ENCODE measurements around the gene TIFAB.

TIFAB gene

DNA sequence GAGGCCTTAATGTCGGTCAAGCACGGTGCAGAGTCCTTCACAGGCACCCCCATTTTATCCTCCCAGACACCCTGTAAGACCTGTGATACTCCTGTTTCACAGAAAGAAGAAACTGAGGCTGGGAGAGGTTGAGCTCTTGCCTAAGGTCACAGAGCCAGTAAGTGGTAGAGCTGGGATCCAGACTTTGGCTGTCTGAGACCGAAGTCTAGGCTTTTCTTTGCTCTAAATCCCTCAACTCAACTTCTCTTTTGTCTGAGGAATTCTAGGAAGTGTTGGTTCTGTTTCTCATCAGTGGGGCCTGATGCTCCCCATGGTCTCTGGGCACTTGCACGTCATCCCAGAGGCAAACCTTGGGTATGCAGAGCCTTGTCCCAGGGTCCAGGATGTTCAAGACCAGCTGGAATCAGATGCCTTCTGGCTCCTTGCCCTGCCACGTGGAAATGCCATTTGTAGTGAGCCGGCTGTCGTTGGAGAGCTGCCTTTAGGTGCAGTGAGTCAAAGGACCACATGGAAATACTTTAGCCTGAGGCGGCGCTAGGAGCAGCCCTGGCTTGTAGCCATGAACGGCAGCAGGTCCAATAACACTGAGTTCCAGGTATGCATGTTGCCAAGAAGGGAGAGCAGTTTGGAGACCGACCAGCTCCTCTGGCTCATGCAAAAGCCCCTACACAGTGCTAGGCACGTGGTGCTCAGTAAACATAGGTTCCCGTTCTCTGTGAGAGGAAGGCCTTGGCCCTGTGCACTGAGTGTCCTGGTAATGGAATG, 14.2 kb downstream of the TIFAB start:
- FAIRE-seq (no peak), DNase-seq (ENCODE audit: insufficient read length, low spot score) (no peak)
- TF ChIP-seq, protein P1, sequence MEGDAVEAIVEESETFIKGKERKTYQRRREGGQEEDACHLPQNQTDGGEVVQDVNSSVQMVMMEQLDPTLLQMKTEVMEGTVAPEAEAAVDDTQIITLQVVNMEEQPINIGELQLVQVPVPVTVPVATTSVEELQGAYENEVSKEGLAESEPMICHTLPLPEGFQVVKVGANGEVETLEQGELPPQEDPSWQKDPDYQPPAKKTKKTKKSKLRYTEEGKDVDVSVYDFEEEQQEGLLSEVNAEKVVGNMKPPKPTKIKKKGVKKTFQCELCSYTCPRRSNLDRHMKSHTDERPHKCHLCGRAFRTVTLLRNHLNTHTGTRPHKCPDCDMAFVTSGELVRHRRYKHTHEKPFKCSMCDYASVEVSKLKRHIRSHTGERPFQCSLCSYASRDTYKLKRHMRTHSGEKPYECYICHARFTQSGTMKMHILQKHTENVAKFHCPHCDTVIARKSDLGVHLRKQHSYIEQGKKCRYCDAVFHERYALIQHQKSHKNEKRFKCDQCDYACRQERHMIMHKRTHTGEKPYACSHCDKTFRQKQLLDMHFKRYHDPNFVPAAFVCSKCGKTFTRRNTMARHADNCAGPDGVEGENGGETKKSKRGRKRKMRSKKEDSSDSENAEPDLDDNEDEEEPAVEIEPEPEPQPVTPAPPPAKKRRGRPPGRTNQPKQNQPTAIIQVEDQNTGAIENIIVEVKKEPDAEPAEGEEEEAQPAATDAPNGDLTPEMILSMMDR (IDR thresholded peaks at IDR 0.05; ENCODE audit: insufficient read depth, missing control alignments): no peak

DNA sequence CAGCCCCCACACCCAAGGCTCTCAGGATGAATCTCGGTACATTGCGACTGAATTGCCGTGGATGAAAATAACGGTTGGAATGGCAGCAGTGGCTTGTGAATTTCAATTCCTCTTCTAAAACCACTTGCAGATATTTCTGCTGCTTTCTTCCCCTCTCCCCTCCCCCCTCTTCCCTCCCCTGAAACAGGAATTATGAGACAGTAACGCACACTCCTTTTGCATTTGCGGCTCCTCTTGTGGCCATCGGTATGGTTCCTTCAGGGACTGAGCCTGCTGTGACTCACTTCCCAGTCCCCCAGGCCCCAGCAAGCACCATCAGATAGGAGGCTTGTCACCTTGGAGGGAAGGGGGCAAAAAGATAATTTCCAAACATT, 14.7 kb downstream of the TIFAB start:
- TF ChIP-seq, protein P1 (IDR thresholded peaks at IDR 0.05; ENCODE audit: insufficient read depth, missing control alignments): no peak
- FAIRE-seq (no peak), DNase-seq (ENCODE audit: insufficient read length, low spot score) (no peak)

DNA sequence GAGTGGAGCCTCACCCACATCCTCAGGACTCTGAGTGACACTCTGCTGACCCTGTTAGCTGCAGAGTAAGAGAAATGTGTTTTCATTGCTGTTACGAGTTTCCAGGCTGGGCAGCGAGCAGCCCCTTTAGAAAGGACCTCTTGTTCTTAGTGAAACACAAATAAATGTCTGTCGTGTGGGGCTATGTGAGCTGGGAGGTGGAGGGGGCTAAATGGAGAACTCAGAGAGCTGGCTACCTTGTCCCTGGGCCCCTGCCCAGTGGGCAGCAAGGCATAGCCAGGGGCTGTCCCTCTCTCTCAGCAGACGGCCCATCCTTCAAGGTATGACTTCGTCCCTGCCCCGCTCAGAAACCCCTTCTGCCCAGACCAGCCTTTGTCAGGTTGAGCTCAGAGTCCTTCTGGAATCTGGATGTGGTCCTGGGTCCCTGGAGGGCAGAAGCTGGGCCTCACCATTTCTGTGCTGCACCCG, 15.2 kb downstream of the TIFAB start:
- FAIRE-seq (no peak), DNase-seq (ENCODE audit: insufficient read length, low spot score) (no peak)
- TF ChIP-seq, protein P1 (IDR thresholded peaks at IDR 0.05; ENCODE audit: insufficient read depth, missing control alignments): no peak

DNA sequence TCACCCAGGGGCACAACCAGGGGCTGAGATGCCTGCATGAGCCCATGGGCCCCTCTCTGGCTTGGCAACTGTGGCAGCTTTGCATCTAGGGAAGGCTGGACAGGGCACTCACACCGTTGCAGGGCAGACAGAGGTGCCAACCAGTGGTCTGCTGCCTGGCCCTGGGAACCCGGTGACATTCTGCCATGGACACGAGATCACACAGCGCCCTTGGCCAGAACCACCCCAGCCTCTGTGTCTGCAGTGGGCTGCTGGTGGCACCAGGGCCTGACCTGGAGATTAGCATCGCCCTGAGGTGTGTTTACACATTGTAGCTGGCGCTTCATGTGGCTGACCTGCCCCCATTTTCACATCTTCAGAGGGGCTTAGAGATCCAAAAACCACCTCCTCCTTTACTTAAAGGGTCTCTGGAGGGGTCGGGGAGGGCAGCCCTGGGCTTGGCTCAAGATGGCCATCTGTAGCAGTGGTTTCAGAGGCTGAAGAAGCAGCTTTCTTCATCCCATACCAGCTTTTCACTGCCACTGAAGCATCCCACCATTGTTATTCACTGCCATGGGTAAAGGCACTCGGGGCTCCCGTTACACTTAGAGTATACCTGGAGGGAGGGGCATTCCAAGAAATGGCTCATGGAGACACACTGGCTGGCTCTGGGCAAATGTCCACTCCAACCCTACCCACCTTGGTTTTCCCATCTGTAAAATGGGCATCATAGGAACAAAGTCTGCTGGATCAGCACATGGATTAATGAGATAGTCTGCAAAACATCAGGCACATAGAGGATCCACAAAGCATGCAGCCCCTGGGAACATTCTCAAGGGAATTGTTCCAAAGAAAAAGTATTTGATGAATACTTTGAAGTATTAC, 16.5 kb downstream of the TIFAB start:
- DNase-seq (ENCODE audit: insufficient read length, low spot score) (no peak), FAIRE-seq (no peak)
- TF ChIP-seq, protein P1 (IDR thresholded peaks at IDR 0.05; ENCODE audit: insufficient read depth, missing control alignments): no peak

DNA sequence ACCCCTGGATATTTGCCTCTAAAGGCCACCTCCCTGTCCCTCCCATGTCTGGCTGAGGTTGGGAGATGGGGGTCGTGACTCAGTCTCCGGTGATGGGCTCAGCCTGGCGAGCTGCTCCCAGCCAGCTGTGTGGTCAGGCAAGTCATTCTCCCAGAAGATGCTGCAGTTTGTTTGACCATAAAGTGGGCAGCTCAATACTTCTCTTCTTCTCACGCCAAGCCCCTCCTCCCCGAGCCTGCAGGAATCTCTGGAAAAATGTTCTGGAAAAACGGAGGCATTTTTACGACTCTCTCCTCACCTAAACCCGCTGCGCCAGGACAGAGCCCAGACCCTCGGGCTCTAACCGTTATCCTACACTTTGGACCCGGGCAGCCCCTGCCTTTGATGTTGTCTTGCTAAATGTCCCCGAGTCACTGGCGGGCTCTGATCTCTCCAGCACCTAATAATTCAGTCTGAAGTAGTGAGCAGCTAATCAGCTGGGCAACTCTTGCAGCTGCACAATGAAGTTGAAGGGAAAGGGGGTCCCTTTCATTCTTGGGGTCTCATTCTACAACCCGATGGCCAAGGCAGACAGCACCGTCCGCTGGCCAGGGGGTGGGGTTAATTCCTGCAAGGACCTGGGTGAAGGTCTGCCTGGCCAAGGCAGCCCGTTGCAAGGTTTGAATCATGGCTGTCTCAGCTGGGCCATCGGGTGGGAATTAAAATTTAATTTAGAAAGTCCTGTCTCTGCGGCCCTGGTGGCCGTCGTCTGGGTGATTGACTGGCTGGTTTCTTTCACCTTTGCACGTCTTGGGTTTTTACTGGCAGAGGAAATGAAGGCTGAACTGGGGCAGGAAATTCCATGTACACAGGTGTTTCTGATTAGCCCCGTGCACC, 17.3 kb downstream of the TIFAB start:
- DNase-seq (ENCODE audit: insufficient read length, low spot score): no peak
- no peak for FAIRE-seq
- TF ChIP-seq, protein P1 (IDR thresholded peaks at IDR 0.05; ENCODE audit: insufficient read depth, missing control alignments): no peak

DNA sequence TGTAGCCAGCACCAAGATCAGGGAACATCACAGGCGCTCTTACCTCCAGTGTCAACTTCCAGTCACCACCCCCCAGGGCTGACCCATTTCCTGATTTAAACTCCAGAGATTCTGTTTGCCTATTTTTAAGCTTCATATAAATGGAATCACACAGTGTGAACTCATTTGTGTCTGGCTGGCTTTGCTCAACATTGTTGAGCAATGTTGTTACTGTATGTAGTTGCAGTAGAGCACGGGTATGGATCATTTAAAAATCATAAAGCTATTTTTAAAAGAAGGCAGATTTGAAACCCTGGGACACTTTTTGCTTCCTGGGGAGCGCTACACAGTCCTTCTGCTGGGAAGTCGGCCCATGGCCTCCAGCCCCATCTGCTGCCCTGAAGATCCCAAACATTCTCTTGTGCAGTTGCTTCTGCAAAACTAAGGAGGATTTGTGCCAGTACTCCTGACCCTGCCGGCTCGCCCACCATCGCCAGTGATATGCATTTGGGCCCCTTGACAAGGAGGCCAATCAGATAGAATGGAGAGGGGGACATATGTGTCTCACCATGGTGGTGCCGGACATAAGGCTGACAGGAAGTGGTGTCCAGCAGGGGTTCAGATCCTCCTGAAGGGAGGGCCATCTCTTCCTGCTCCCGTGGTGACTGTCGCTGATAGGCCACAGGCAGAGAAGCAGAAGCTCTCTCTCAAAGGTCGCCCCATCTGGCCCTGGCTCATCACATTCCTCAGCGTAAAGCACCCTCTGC, 18.3 kb downstream of the TIFAB start:
- FAIRE-seq (no peak), DNase-seq (ENCODE audit: insufficient read length, low spot score) (no peak)
- TF ChIP-seq, protein P1 (IDR thresholded peaks at IDR 0.05; ENCODE audit: insufficient read depth, missing control alignments): no peak
